WERI-Rb-1 (cell line): ENCODE results near the gene MYNN.

ENCODE experiments used
- DNase-seq: peaks from one replicate; pipeline ENCODE4 v3.0.0-alpha.2; 2020
- H3K27ac ChIP-seq: fragments of 250-450 bp; sonication (Bioruptor Pico); 2 replicates; pipeline ENCODE4 v1.5.1; 2020; ENCODE audit warnings: mild to moderate bottlenecking, moderate library complexity
- H3K27me3 ChIP-seq: fragments of 250-450 bp; sonication (Bioruptor Pico); 2 replicates; pipeline ENCODE4 v1.5.1; 2021; ENCODE audit warnings: mild to moderate bottlenecking, low read depth, moderate library complexity; ENCODE audit not compliant: insufficient read depth, severe bottlenecking
- H3K36me3 ChIP-seq: fragments of 250-450 bp; sonication (Bioruptor Pico); 2 replicates; pipeline ENCODE4 v1.5.1; 2020; ENCODE audit warnings: mild to moderate bottlenecking, moderate library complexity
- H3K4me3 ChIP-seq: 2 replicates; pipeline ENCODE4 v1.5.1; 2011; ENCODE audit warnings: low read depth, mild to moderate bottlenecking, control low read depth, low read length
- H3K9me3 ChIP-seq: fragments of 250-450 bp; sonication (Bioruptor Pico); 2 replicates; pipeline ENCODE4 v1.5.1; 2021; ENCODE audit warnings: mild to moderate bottlenecking, moderate library complexity; ENCODE audit not compliant: severe bottlenecking
- CTCF ChIP-seq: IDR thresholded peaks from 2 replicates; pipeline ENCODE4 v1.5.1; 2011; ENCODE audit warnings: low read depth, mild to moderate bottlenecking, control low read depth, inconsistent platforms, low read length

The MYNN gene

GRCh38 chr3:169772305-169772896, 795 bp upstream of the MYNN start:
- H3K9me3 ChIP-seq = peaks cover 3% of the 10 kb centered on the region
- peak overlapping the region; percentile 100 for H3K4me3 ChIP-seq
- peak overlapping the region; percentile 99 for H3K27ac ChIP-seq
- peaks cover 26% of the 10 kb centered on the region for H3K36me3 ChIP-seq
- H3K27me3 ChIP-seq = no peaks in the 10 kb centered on the region
- no peak for TF ChIP-seq CTCF
- DNase-seq = peak; percentile 77

GRCh38 chr3:169774186-169774585, 990 bp downstream of the MYNN start:
- H3K27me3 ChIP-seq = no peaks in the 10 kb centered on the region
- H3K36me3 ChIP-seq = peaks cover 39% of the 10 kb centered on the region
- no peak for TF ChIP-seq CTCF
- H3K9me3 ChIP-seq = peaks cover 3% of the 10 kb centered on the region
- DNase-seq = no peak
- peak overlapping the region; percentile 99; the same call in 1 of the 2 replicates for H3K27ac ChIP-seq
- H3K4me3 ChIP-seq = peak overlapping the region; percentile 100

- Histone ChIP-seq H3K4me3 (no peak overlapping the region), H3K9me3 (no peaks in the 10 kb centered on the region), H3K27ac (no peak overlapping the region), H3K27me3 (no peaks in the 10 kb centered on the region), H3K36me3 (peaks cover 70% of the 10 kb centered on the region)
- no peak for TF ChIP-seq CTCF
- no peak for DNase-seq
Measured at GRCh38 chr3:169777822-169778221, 4.6 kb downstream of the MYNN start.

- no peak for DNase-seq
- no peak for TF ChIP-seq CTCF
- Histone ChIP-seq H3K4me3 (no peak overlapping the region), H3K27ac (no peak overlapping the region), H3K9me3 (no peaks in the 10 kb centered on the region), H3K27me3 (no peaks in the 10 kb centered on the region), H3K36me3 (peaks cover 71% of the 10 kb centered on the region)
Measured at GRCh38 chr3:169780742-169781141, 7.5 kb downstream of the MYNN start.

- H3K36me3 ChIP-seq = peaks cover 74% of the 10 kb centered on the region
- DNase-seq = no peak
- no peak for TF ChIP-seq CTCF
- no peaks in the 10 kb centered on the region for H3K9me3 ChIP-seq
- no peaks in the 10 kb centered on the region for H3K27me3 ChIP-seq
- no peak overlapping the region for H3K4me3 ChIP-seq
- no peak overlapping the region for H3K27ac ChIP-seq
Measured at GRCh38 chr3:169781209-169781855, 8.1 kb downstream of the MYNN start.

- H3K36me3 ChIP-seq = peaks cover 50% of the 10 kb centered on the region
- no peak overlapping the region for H3K27ac ChIP-seq
- H3K9me3 ChIP-seq = no peaks in the 10 kb centered on the region
- no peaks in the 10 kb centered on the region for H3K27me3 ChIP-seq
- TF ChIP-seq CTCF = no peak
- no peak for DNase-seq
- no peak overlapping the region for H3K4me3 ChIP-seq
Measured at GRCh38 chr3:169787120-169787519, 13.9 kb downstream of the MYNN start.
